Activated T-helper 2 cell treated with anti-CD3 and anti-CD28 coated beads, Interferon-gamma antibody, Interleukin-2, Interleukin-4, amounts not matched to agents 10 μg/mL and 5 μg/mL and 100 μg/mL, durations not matched to agents 14 hours and 24 hours and 36 hours (primary cell): ENCODE results near the gene OLFM3. TPM values are rescaled to one million over a fixed set of nuclear protein-coding genes. Genes with fewer than 3 reads are reported as not detected.

ENCODE experiments used
- DNase-seq: peaks from one replicate; pipeline ENCODE4 v3.0.0; 2021; ENCODE audit warnings: low spot score
- H3K27ac Mint-ChIP-seq: one replicate; pipeline ENCODE4 v1.8.0; 2021; ENCODE audit warnings: mixed read lengths
- H3K27me3 Mint-ChIP-seq: one replicate; pipeline ENCODE4 v1.8.0; 2021; ENCODE audit warnings: low read depth, mixed read lengths
- H3K36me3 Mint-ChIP-seq: one replicate; pipeline ENCODE4 v1.8.0; 2021; ENCODE audit warnings: low read depth, mixed read lengths
- H3K4me1 Mint-ChIP-seq: one replicate; pipeline ENCODE4 v1.8.0; 2021; ENCODE audit warnings: low read depth, mixed read lengths
- H3K4me3 Mint-ChIP-seq: one replicate; pipeline ENCODE4 v1.8.0; 2021; ENCODE audit warnings: low read depth, mild to moderate bottlenecking, moderate library complexity, mixed read lengths
- H3K9me3 Mint-ChIP-seq: one replicate; pipeline ENCODE4 v1.8.0; 2021; ENCODE audit warnings: mixed read lengths
- intact Hi-C: fragments of 100-400 bp; cut with micrococcal nuclease; formaldehyde crosslinking; loops from one replicate; pipeline ENCODE4 v1.15.1; 2023
- total RNA-seq: library from RNA; stranded (reverse); gene quantifications from 2 replicates; pipeline ENCODE4 v1.2.3, GENCODE V29; 2022

Gene OLFM3
- total RNA-seq: not detected in 2 replicates

DNA sequence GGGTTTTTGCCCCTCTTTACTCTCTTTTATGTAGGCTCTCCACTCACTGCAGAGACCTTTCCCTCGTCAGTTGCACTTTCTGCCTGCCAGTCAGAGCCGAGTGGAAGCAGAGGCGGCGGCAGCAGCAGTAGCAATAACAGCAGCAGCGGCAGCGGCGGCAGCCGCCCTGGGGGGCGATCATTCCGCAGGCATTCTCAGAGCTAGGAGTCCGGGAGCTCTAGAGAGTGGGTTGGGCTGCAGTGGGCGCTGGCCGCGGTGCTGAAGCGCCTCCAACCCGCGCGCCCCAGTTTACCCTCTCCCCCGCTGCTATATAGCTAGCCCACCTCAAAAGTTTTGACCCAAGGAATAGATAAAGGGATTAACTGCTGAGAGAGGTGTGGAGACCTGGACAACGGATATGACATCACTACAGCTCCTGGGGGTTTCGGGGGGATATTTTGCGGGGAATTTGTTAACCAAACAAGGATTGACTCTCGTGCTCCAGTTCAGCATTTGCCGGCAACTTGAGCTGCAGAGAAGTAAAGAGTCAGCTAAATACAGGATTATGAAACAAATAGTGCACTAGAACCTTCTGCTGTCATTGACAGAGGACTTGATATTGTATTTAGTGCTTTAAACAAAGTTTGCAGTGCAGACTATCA, at the start of gene OLFM3:
Gene OLFM3, minus strand, starts transcription at position 102 of the 641 bp plus-strand sequence.
- Mint-ChIP-seq H3K36me3 (no peaks in the 10 kb centered on the region), H3K27ac (no peak within 1 kb of the TSS), H3K27me3 (peaks cover 9% of the 10 kb centered on the region), H3K4me3 (no peak within 1 kb of the TSS), H3K9me3 (no peaks in the 10 kb centered on the region), H3K4me1 (no peaks in the 10 kb centered on the region)
- intact Hi-C loops: no loop called here
- peak; percentile 10 for DNase-seq

DNA sequence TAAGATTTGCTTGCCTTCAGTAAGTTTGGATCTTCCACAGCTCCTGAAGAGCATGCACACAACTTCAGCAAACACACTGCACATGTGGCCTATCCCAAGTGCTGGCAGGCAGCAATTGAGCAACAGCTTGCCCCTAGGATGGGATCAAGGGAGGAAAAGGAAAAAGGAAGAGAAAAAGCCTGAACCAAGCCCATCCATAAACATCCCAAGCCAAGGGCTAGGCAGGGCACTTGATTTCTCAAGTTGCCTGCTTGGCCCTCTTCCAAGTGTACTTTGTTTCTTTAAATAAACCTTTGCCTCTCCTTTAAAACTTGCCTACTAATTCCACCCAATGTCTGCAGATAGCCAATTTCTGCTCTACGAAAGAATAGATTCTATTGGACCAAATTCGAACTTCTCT, 49.0 kb upstream of the OLFM3 start:
- H3K4me3 Mint-ChIP-seq: no peak overlapping the region
- no peaks in the 10 kb centered on the region for H3K4me1 Mint-ChIP-seq
- H3K27me3 Mint-ChIP-seq: no peaks in the 10 kb centered on the region
- intact Hi-C loops: no loop called here
- H3K27ac Mint-ChIP-seq: no peak overlapping the region
- no peaks in the 10 kb centered on the region for H3K36me3 Mint-ChIP-seq
- H3K9me3 Mint-ChIP-seq: no peaks in the 10 kb centered on the region
- DNase-seq: no peak

DNA sequence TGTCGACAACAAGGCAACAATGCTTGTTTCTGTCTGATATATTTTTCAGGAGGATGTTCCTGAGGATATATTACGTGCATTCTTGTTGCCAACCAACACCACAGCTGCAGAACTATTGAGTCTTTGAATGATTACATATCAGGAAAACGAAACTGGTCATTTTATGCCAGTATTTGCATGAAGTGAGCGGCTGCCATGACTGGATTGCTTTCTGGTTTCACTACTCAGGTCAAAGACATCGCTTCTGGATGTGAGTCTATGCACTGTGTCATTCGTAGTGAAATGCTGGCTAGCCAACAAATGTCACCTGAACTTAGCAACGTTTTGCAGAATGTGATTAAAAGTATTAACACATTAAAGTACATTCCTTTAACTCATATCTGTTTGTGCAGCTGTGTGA, 35.8 kb upstream of the OLFM3 start:
- Mint-ChIP-seq H3K9me3 (no peaks in the 10 kb centered on the region), H3K27ac (no peak overlapping the region), H3K4me1 (no peaks in the 10 kb centered on the region), H3K36me3 (no peaks in the 10 kb centered on the region), H3K4me3 (no peak overlapping the region), H3K27me3 (no peaks in the 10 kb centered on the region)
- intact Hi-C loops: no loop called here
- DNase-seq: no peak

DNA sequence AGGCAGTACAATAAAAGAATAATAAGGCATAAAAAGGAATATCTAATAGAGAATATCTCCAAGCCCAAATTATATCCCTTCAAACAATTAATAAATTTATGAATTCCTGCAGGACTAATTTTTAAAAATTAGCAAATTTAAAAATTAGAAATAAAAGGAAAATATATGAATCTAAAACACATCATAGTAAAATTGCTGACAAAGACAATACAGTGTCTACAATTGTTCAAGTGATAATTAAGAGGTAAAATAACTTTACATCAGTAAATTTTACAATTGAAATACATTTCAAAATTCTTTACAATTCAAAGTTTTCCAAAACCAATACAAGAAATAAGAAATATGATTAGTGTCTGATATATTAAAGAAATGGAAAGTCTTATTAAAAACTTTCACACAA, 22.8 kb upstream of the OLFM3 start:
- no peak for DNase-seq
- no peaks in the 10 kb centered on the region for H3K36me3 Mint-ChIP-seq

DNA sequence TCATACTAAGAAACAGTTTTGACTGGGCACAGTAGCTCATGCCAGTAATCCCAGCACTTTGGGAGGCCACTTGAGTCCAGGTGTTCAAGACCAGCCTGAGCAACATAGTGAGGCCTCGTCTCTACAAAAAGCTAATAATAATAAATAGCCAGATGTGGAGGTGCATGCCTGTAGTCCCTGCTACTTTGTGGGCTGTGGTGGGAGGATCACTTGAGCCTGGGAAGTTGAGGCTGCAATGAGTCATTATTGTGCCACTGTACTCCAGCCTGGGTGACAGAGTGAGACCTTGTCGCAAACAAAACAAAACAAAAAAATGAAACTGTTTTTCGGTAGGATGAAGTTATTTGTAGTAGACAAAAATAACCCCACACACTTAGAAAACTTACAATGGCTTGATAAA, 19.0 kb upstream of the OLFM3 start:
- Mint-ChIP-seq H3K4me1 (no peaks in the 10 kb centered on the region), H3K36me3 (no peaks in the 10 kb centered on the region), H3K27ac (no peak overlapping the region), H3K27me3 (no peaks in the 10 kb centered on the region), H3K4me3 (no peak overlapping the region), H3K9me3 (peaks cover 5% of the 10 kb centered on the region)
- no peak for DNase-seq
- intact Hi-C loops: no loop called here

More for the DNA sequence above, 22.8 kb upstream of the OLFM3 start:
- intact Hi-C loops: no loop called here
- Mint-ChIP-seq H3K4me3 (no peak overlapping the region), H3K27ac (no peak overlapping the region), H3K9me3 (peaks cover 11% of the 10 kb centered on the region), H3K4me1 (no peaks in the 10 kb centered on the region), H3K27me3 (no peaks in the 10 kb centered on the region)

DNA sequence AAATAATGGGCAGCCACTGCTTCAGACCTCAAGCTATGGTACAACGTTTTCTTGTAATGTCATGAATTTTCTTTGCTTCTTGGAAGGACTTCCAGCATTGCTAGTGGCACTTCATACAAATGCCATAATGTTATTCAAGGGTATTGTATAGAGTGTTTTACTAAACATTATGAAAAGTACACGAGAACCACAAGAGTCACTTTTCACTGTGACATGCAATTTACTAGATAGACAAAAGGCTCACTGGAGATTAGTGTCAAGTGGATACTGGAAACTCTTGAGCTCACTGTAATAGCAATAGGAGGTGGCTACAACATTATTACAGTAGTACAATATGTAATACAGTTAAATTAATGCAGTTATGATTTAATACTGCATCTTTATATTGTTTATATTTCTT, 5.3 kb upstream of the OLFM3 start:
- Mint-ChIP-seq H3K4me1 (no peaks in the 10 kb centered on the region), H3K36me3 (no peaks in the 10 kb centered on the region), H3K27ac (no peak overlapping the region), H3K27me3 (no peaks in the 10 kb centered on the region), H3K4me3 (no peak overlapping the region), H3K9me3 (no peaks in the 10 kb centered on the region)
- DNase-seq: no peak
- intact Hi-C loops: no loop called here

DNA sequence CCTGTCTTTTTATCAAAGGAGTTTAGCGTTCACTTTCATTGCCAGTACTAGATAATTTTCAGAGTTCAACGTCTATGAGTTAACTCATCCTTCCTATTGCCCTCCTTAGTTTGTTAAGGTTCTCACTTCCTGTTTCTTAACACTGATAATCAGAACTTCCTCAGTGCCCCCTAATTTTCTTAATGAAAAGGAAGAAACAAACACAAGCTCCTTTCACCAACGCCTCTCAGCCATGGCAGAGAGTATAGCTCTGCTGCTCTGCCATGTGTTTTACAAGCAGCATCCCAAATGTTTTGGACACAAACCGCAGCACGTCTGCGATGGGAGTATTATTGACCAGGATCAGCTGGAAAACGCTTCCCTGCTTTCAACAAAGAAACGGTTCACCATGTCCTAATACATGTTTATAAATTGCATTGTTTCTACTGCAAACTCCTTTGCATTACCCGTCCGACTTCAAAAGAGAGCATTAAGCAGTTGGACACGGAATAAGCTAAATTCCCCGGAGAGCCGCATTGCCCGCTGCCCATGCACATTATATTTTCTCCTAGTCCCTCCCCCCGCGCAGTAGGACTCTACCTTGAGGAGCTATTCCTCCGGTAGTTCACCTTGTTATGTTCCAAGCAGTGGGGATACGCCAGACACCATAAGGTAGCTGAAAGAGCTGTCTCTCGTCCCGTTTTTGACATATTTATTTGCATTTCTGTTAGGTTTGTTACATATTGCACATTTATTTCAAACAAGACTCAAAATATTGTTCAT, 561 bp downstream of the OLFM3 start:
- H3K4me1 Mint-ChIP-seq: no peaks in the 10 kb centered on the region
- H3K27me3 Mint-ChIP-seq: peaks cover 9% of the 10 kb centered on the region
- H3K36me3 Mint-ChIP-seq: no peaks in the 10 kb centered on the region
- H3K9me3 Mint-ChIP-seq: no peaks in the 10 kb centered on the region
- no peak for DNase-seq
- H3K4me3 Mint-ChIP-seq: no peak overlapping the region
- H3K27ac Mint-ChIP-seq: no peak overlapping the region
- intact Hi-C loops: no loop called here

DNA sequence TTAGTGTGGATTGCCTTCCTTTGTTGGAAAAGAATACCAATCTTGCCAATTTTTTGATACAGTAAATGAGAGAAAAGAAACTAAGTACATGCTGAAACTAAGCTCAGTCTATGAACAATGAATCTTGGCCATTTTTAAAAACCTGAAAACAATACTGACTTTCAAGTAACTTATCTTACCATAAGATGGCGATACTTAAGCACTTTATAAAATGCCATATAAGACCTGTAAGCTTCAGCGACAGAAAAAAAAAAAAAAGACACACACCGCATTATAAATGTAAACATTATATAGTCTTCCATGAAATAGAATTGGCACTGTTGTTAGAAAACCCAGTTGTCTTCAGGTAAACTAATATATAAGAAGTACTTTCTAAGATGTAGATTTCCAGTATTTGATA, 3.0 kb downstream of the OLFM3 start:
- intact Hi-C loops: no loop called here
- Mint-ChIP-seq H3K27me3 (peaks cover 9% of the 10 kb centered on the region), H3K4me1 (no peaks in the 10 kb centered on the region), H3K9me3 (no peaks in the 10 kb centered on the region), H3K4me3 (no peak overlapping the region), H3K36me3 (no peaks in the 10 kb centered on the region), H3K27ac (no peak overlapping the region)
- DNase-seq: no peak

DNA sequence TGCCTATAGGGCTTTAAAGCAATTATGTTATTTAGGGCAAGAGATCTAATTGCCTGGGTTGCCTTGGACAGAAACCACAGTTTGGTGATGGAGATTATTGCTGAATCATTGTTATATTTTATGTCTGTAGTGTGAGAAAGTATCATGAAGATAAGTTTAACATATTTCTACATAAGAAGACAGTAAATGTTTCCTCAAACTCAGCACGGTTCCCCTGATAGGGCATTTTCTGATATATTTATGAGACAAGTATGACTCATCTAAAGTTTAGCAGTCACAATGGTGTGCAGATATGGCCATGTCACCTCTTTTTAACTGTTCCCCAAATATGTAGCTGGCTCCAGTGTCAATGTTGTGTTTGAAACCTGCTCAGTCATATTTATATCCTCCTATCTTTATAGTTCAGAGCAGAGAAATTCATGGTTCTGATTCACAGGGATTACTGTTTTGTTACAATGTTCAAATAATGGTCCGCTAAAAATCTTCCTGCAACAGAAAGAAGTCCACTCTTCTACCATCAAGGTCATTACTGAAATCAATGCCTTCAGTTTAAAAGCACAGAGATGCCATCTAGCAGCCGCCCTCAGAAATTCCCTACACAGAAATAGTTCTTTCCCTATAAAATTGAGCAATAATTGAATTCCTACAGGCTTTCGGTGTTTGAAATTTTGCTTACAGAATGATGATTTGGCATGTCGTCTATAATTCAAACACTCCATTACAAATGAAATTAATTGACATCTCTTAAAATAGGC, 3.7 kb downstream of the OLFM3 start:
- intact Hi-C loops: no loop called here
- Mint-ChIP-seq H3K9me3 (no peaks in the 10 kb centered on the region), H3K4me1 (no peaks in the 10 kb centered on the region), H3K4me3 (no peak overlapping the region), H3K27ac (no peak overlapping the region), H3K27me3 (peaks cover 9% of the 10 kb centered on the region), H3K36me3 (no peaks in the 10 kb centered on the region)
- no peak for DNase-seq

DNA sequence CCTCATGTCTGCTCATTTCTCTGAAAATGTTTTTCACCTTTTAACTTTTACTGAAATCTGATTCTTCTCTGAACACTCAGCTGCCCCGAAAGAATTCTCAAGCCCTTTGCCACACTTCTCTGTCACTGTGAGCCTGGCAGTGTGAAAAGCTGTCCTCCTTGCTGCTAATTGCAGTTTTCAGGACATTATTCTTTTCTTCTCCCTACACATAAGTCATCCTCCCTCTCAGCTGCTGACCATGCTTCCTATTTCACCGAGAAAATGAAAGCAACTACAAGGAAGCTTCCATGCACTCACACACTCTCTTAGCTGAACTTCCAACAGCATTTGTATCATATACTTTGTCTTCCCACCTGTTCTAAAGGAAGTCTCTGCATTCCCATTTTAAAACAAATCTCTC, 15.8 kb downstream of the OLFM3 start:
- intact Hi-C loops: no loop called here
- Mint-ChIP-seq H3K4me3 (no peak overlapping the region), H3K27me3 (no peaks in the 10 kb centered on the region), H3K36me3 (no peaks in the 10 kb centered on the region), H3K9me3 (no peaks in the 10 kb centered on the region), H3K27ac (no peak overlapping the region), H3K4me1 (no peaks in the 10 kb centered on the region)
- no peak for DNase-seq

DNA sequence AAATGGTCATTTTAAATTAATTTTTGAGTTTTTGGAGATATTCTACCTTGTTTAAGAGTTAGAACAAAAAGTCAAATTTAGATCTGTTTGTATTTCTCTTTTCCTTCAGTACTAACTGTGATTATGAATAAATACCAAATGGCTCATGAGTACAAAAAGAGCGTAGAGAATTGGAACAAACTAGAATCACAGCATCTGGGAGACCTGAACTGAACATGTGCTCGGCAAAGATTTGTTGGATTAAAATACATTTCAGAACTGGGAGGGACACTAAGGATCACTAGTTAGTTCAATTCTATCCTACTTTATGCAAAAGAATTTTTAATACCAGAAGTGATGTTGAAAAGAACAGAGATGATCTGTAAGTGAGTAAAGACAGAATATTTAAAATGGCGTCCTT, 19.5 kb downstream of the OLFM3 start:
- Mint-ChIP-seq H3K9me3 (no peaks in the 10 kb centered on the region), H3K27me3 (no peaks in the 10 kb centered on the region), H3K36me3 (no peaks in the 10 kb centered on the region), H3K4me1 (no peaks in the 10 kb centered on the region), H3K27ac (no peak overlapping the region), H3K4me3 (no peak overlapping the region)
- intact Hi-C loops: no loop called here
- no peak for DNase-seq

DNA sequence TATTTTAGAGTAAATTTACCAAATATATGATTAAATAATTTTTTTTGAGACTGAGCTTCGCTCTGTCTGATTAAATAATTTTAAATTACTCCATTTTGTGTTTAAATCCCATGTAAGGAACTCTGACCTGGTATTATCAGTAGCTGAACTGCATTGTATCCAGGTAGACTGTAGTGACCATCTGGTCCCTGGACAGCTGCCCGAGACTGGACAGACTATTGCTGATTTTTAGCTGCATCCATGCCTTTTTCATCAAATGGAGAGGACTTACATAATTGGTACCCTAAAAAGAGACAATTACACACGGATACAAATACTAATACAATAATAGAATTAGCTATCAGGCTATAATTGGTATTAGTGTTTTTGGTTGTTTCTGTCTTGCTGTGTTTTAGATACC, 20.6 kb downstream of the OLFM3 start:
- H3K36me3 Mint-ChIP-seq: no peaks in the 10 kb centered on the region
- no peaks in the 10 kb centered on the region for H3K9me3 Mint-ChIP-seq
- no peaks in the 10 kb centered on the region for H3K27me3 Mint-ChIP-seq
- no peaks in the 10 kb centered on the region for H3K4me1 Mint-ChIP-seq
- no peak overlapping the region for H3K27ac Mint-ChIP-seq
- H3K4me3 Mint-ChIP-seq: no peak overlapping the region
- intact Hi-C loops: no loop called here
- DNase-seq: no peak

DNA sequence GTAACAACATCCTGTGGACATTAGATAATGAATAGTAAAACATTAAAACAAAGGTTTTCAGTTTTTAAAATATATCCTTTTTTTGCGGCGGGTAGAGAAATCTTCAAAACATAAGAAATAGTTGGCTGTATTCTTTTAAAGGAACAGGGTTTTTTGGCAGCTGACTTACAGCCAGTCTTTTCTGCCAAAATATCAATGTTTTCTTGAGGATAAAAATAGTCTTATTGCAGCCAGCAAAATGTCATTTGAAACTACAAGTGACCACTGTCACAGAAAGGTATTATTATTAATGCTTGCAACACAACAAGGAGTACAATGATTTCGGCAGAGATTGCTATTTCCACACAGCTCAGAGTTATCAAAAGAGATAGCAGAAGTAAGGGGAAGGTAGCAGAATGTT, 21.4 kb downstream of the OLFM3 start:
- H3K4me3 Mint-ChIP-seq: no peak overlapping the region
- intact Hi-C loops: no loop called here
- no peaks in the 10 kb centered on the region for H3K27me3 Mint-ChIP-seq
- H3K36me3 Mint-ChIP-seq: no peaks in the 10 kb centered on the region
- DNase-seq: no peak
- H3K9me3 Mint-ChIP-seq: no peaks in the 10 kb centered on the region
- H3K27ac Mint-ChIP-seq: no peak overlapping the region
- H3K4me1 Mint-ChIP-seq: no peaks in the 10 kb centered on the region
